Neural cell (in vitro differentiated cells): ENCODE measurements around the gene SP140L. TPM values are rescaled to one million over a fixed set of nuclear protein-coding genes. Genes with fewer than 3 reads are reported as not detected.

Source experiments
- H2AFZ ChIP-seq: fragments of 200-600, 300-800 bp; sonication (generic), shearing (Covaris generic); 2 replicates; pipeline ENCODE4 v1.6.0; 2014; ENCODE audit warnings: low read depth, mild to moderate bottlenecking, antibody characterized with exemption, low read length, moderate library complexity
- H3F3A ChIP-seq: fragments of 200-600 bp; shearing (Covaris generic); 2 replicates; pipeline ENCODE4 v1.6.1; 2016; ENCODE audit warnings: mild to moderate bottlenecking, moderate library complexity, mixed read lengths, antibody characterized with exemption, low read length; ENCODE audit not compliant: insufficient read depth, poor library complexity, severe bottlenecking
- H3K27ac ChIP-seq: fragments of 200-600, 300-800 bp; sonication (generic), shearing (Covaris generic); 2 replicates; pipeline ENCODE4 v1.5.1; 2014; ENCODE audit warnings: mild to moderate bottlenecking, low read length, moderate library complexity
- H3K27me3 ChIP-seq: fragments of 300-800, 200-600 bp; sonication (generic), shearing (Covaris generic); 2 replicates; pipeline ENCODE4 v1.6.0; 2014; ENCODE audit warnings: mild to moderate bottlenecking, low read depth, low read length, moderate library complexity; ENCODE audit not compliant: insufficient read depth
- H3K36me3 ChIP-seq: fragments of 300-800, 200-600 bp; sonication (generic), shearing (Covaris generic); 2 replicates; pipeline ENCODE4 v1.5.1; 2014; ENCODE audit warnings: mild to moderate bottlenecking, antibody characterized with exemption, low read length, moderate library complexity; ENCODE audit not compliant: insufficient read depth
- H3K4me2 ChIP-seq: fragments of 300-800, 200-600 bp; sonication (generic), shearing (Covaris generic); 2 replicates; pipeline ENCODE4 v1.6.0; 2014; ENCODE audit warnings: mild to moderate bottlenecking, low read length
- H3K4me3 ChIP-seq: fragments of 300-800, 200-600 bp; sonication (generic), shearing (Covaris generic); 2 replicates; pipeline ENCODE4 v1.5.1; 2014; ENCODE audit warnings: mild to moderate bottlenecking, low read length, moderate library complexity
- H3K79me2 ChIP-seq: fragments of 200-600 bp; shearing (Covaris generic); replicated peaks from 2 replicates; pipeline ENCODE4 v1.6.0; 2014; ENCODE audit warnings: mild to moderate bottlenecking, low read length, moderate library complexity; ENCODE audit not compliant: insufficient read depth
- H3K9ac ChIP-seq: fragments of 300-800, 200-600 bp; sonication (generic), shearing (Covaris generic); 2 replicates; pipeline ENCODE4 v1.6.1; 2016; ENCODE audit warnings: mild to moderate bottlenecking, low read length, mixed read lengths
- H3K9me2 ChIP-seq: fragments of 200-600 bp; shearing (Covaris generic); 2 replicates; pipeline ENCODE4 v1.6.1; 2016; ENCODE audit warnings: mild to moderate bottlenecking, low read length, mixed read lengths; ENCODE audit not compliant: insufficient read depth
- H3K9me3 ChIP-seq: fragments of 200-600, 300-800 bp; sonication (generic), shearing (Covaris generic); 2 replicates; pipeline ENCODE4 v1.6.1; 2016; ENCODE audit warnings: mild to moderate bottlenecking, mixed run types, low read length, moderate library complexity, mixed read lengths
- H4K20me1 ChIP-seq: fragments of 200-600 bp; shearing (Covaris generic); 2 replicates; pipeline ENCODE4 v1.6.1; 2016; ENCODE audit warnings: mild to moderate bottlenecking, mixed run types; ENCODE audit not compliant: insufficient read depth
- CTCF ChIP-seq: fragments of 450-650 bp; IDR thresholded peaks from 2 replicates; pipeline ENCODE4 v1.5.1; 2014; ENCODE audit warnings: antibody characterized with exemption, mild to moderate bottlenecking, moderate library complexity; ENCODE audit not compliant: poor library complexity, severe bottlenecking
- EP300 ChIP-seq: fragments of 450-650 bp; conservative IDR thresholded peaks from 2 replicates; pipeline ENCODE4 v1.6.1; 2014; ENCODE audit warnings: antibody characterized with exemption, mild to moderate bottlenecking, moderate library complexity; ENCODE audit not compliant: poor library complexity, severe bottlenecking
- EZH2 ChIP-seq: fragments of 200-600, 300-800 bp; shearing (Covaris generic), sonication (generic); IDR thresholded peaks from 2 replicates; pipeline ENCODE4 v1.6.1; 2014; ENCODE audit warnings: antibody characterized with exemption, low read length, borderline replicate concordance, mild to moderate bottlenecking; ENCODE audit not compliant: insufficient read depth, poor library complexity, severe bottlenecking
- MXI1 ChIP-seq: fragments of 450-650 bp; conservative IDR thresholded peaks from 2 replicates; pipeline ENCODE4 v1.6.1; 2014; ENCODE audit warnings: antibody characterized with exemption, mild to moderate bottlenecking; ENCODE audit not compliant: poor library complexity, severe bottlenecking
- POLR2AphosphoS5 ChIP-seq: IDR thresholded peaks from 2 replicates; pipeline ENCODE4 v1.6.1; 2012
- RAD21 ChIP-seq: fragments of 450-650 bp; conservative IDR thresholded peaks from 2 replicates; pipeline ENCODE4 v1.6.1; 2014; ENCODE audit warnings: antibody characterized with exemption, mild to moderate bottlenecking, moderate library complexity
- REST ChIP-seq: IDR thresholded peaks from 2 replicates; pipeline ENCODE4 v1.6.1; 2012; ENCODE audit warnings: borderline replicate concordance
- SMC3 ChIP-seq: fragments of 450-650 bp; conservative IDR thresholded peaks from 2 replicates; pipeline ENCODE4 v1.6.1; 2014; ENCODE audit warnings: antibody characterized with exemption, mild to moderate bottlenecking, moderate library complexity; ENCODE audit not compliant: poor library complexity
- TAF1 ChIP-seq: IDR thresholded peaks from 2 replicates; pipeline ENCODE4 v1.6.1; 2012; ENCODE audit warnings: low read depth
- polyA plus RNA-seq: library from polyadenylated mRNA; depleted of rRNA; stranded (reverse); fragments of >200 nt; gene quantifications from 2 replicates; pipeline ENCODE4 v1.2.3, GENCODE V29; 2014

Gene SP140L
- polyA plus RNA-seq, 1 donor from 2014 or later, result not detected

- H3K27me3 ChIP-seq, result no peaks in the 10 kb centered on the region
- H3K79me2 ChIP-seq, result no peaks in the 10 kb centered on the region
- H3K4me2 ChIP-seq, result no peak overlapping the region
- H3F3A ChIP-seq, result no peaks in the 10 kb centered on the region
- H3K36me3 ChIP-seq, result no peaks in the 10 kb centered on the region
- TF ChIP-seq EZH2 (no peak), POLR2AphosphoS5 (no peak), EP300 (no peak), TAF1 (no peak), RAD21 (no peak), CTCF (no peak), SMC3 (no peak), MXI1 (no peak), REST (no peak)
- no peaks in the 10 kb centered on the region for H3K9me3 ChIP-seq
- H3K4me3 ChIP-seq, result no peak overlapping the region
- no peak overlapping the region for H2AFZ ChIP-seq
- H3K27ac ChIP-seq, result no peak overlapping the region
- no peaks in the 10 kb centered on the region for H4K20me1 ChIP-seq
- H3K9ac ChIP-seq, result no peak overlapping the region
- H3K9me2 ChIP-seq, result no peaks in the 10 kb centered on the region
Measured at GRCh38 chr2:230330725-230331124, 3.7 kb downstream of the SP140L start.

- H3K36me3 ChIP-seq, result no peaks in the 10 kb centered on the region
- H3K27ac ChIP-seq, result no peak overlapping the region
- no peaks in the 10 kb centered on the region for H3K79me2 ChIP-seq
- TF ChIP-seq TAF1 (no peak), RAD21 (no peak), CTCF (no peak), MXI1 (no peak), EP300 (no peak), EZH2 (no peak), SMC3 (no peak), REST (no peak)
- H2AFZ ChIP-seq, result no peak overlapping the region
- H3K9ac ChIP-seq, result no peak overlapping the region
- no peaks in the 10 kb centered on the region for H3F3A ChIP-seq
- no peaks in the 10 kb centered on the region for H3K9me2 ChIP-seq
- no peaks in the 10 kb centered on the region for H3K27me3 ChIP-seq
- no peaks in the 10 kb centered on the region for H4K20me1 ChIP-seq
- no peak overlapping the region for H3K4me2 ChIP-seq
- H3K9me3 ChIP-seq, result no peaks in the 10 kb centered on the region
- H3K4me3 ChIP-seq, result no peak overlapping the region
Measured at GRCh38 chr2:230335461-230335863, 8.5 kb downstream of the SP140L start.
